Suppressor macrophage treated with lipopolysaccharide for 4 hours (primary cell): Measurements from ENCODE around the gene YJEFN3.

Experiments
- DNase-seq: peaks from one replicate; pipeline ENCODE4 v3.0.0-alpha.2; 2020

YJEFN3 gene

DNA sequence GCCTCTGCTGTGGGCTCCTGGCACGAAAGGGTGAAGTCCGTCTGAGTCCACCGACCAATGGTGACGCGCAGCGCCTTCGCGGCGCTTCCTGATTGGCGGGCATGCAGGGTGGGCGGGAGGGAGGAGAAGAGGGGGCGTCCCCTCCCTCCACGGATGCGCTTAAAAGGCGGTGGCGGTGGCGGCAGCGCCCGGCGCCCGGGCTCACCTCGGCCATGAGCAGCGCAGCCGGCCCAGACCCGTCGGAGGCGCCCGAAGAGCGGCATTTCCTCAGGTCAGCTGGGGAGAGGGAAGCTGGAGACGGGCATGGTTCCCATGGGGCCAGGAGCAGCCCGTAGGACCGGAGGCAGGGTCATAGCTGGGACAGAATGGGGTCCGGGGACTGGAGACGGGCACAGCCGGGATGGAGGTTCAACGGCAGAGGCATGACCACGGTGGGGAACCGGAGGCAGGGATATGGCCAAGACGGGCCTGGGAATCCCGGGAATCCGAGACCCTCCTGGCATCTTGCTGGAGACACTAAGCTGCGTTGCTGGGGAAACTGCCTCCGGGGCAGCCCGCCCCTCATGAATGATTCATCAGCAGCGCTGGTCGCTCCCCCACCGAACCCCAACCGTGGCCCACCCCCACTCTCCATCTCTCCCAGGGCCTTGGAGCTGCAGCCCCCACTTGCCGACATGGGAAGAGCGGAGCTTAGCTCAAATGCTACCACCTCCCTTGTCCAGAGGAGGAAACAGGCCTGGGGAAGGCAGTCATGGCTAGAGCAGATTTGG lies at the start of gene YJEFN3:
TSS of gene YJEFN3 (plus strand) at position 191 of the 770 bp plus-strand sequence. CDS start at position 213, 22 bp downstream.
- no peak for DNase-seq

DNA sequence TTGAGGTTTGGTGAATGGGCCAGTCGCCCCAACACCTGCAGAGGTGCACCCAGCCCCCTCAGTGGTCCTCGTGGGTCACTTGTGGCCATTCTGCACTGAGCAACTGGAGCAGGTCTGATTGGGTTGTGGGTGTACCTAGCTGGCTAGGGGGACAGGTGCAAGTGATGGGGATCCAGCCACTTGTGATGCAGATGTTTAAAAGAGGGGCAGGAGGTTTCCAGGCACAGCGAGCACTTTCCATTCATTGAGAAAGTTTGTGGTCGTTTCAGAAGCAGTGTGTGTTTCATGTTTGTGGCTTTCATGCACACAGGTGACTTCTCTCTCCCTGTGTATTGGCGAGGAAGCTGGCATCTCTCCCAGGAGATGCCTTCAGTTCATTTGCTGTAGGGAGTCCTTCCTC lies 48.0 kb upstream of the YJEFN3 start:
- DNase-seq, result no peak

DNA sequence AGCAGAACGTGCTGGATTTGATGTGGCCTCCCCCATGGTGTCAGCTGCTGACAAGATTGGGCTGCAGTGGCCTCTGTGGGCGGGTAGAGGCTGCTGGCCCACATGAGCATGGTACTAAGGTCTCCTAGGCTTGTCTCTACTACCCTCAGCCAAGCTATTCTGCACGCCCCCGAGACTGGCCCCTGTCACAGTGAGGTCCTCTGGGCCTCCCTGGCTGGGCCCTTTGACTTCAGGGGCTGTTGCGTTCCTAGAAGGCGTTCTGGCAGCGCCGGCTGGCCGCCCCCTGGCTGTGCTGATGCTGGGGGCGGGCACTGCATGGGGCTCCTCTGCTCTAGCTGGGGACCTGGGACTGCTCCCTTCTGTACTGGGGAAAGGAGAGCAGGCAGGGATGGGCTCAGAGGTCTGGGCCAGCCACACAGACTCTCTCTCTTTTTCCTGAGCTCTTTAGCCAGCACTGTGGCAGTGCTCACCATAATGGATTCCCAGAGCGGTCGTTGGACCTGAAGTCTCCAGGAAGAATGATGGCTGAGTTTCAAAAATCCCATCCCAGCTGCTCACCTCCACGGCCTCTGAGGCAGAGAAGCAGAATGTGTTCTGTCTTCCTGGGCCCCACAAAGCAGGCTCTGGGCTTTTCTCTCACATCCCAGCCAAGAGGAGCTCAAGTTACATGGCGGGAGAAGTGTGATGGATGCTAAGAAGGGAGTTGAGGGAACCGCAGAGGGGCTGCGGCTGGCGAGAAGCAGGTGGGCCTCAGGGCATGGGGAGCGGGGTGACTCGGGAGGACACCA lies 45.7 kb upstream of the YJEFN3 start:
- no peak for DNase-seq

GRCh38 chr19:19485161-19485997 lies 43.3 kb upstream of the YJEFN3 start:
- DNase-seq, result no peak

- no peak for DNase-seq
Observed at GRCh38 chr19:19485998-19486290, 42.8 kb upstream of the YJEFN3 start.

GRCh38 chr19:19486343-19487076 lies 42.2 kb upstream of the YJEFN3 start:
- no peak for DNase-seq

DNA sequence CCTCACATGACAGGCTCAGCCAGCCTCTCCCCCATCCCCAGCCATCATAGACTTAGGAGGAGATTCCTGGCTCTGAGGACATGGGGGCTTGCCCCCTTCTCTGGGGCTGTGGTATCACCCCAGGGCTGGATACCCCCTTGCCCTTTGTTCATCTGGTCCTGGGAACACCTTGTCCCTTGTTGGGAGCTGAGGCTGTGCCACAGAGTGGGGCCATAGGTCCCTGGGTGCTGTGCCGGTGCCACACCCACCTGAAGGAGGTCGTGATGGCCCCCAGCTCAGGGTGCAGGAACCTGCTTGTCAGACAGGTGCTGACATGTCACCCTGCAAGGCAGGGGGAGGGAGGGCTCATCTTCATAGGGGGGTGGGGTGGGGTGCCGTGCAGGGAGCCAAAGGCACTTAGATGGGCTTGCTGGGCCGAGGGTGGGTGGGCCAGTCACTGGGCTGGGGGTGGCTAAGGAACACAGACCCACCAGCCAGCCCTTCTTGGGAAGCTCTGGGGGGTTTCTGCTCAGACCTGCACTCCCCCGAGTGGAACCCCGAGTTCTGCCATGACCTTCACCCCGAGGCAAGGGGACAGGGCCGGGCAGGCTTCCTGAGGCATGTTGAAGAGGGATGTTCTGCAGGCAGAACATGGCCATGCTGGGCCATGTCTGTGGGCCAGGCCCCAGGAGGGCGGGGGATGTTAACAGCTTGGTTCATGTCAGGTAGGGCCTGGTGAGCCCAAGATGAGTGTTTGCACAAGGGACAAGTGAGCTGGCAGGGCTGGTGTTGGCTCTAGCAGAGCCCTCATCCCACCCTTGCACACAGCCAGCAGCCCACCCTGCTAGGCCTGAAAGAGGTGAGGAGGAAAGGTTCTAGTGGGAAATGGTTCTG lies 41.4 kb upstream of the YJEFN3 start:
- DNase-seq, result no peak

GRCh38 chr19:19487950-19488874 lies 40.5 kb upstream of the YJEFN3 start:
- no peak for DNase-seq

- peak; percentile 69 for DNase-seq
Observed at GRCh38 chr19:19488875-19489690, 39.6 kb upstream of the YJEFN3 start.

DNA sequence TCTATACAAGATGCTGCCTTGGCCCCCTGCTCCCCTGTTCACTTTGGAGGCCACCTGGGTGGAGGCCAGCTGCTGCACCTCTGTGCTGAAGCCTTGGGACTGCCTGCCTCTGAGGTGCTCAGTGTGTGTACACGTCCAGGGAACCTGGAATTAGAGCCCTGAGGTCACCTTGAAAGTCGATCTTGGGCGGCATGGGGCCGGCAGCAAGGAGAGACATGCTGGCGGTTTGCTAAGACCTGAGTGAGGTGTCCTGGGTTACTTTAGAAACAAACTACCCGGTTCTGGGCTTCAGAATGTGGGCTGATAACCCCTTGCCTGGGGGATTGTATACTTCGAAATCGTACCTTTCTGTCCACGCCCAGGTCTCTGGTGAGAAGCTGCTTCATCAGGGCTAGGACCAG lies 38.9 kb upstream of the YJEFN3 start:
- no peak for DNase-seq

DNA sequence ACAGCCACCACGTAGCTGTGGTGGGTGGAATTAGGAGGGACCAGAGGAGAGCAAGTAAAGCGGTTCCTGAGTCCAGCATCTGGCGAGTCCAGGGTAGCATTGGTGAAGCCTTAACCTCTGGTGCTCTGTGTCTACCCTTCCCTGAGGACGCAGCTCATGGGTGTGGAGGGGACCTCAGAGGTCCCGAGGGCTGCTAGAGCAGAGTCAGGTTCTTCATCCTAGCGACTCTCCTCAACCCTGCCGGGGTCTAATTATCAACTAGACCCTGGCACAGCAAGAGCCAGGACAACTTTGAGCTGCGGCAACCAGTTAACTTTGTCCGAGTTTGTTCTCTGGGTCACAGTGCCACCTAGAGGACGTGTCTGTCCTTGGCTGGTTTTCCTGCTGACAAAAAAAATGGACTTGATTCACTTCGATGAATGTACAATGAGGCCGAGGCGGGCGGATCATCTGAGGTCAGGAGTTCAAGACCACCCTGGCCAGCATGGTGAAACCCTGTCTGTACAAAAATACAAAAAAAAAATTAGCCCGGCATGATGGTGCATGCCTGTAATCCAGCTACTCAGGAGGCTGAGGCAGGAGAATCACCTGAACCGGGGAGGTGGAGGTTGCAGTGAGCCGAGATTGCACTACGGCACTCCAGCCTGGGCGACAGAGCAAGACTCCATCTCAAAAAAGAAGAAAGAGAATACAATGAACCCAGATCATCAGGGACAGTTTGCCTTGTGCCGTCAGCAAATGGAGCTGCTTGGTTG lies 38.3 kb upstream of the YJEFN3 start:
- DNase-seq, result peak; percentile 85

DNA sequence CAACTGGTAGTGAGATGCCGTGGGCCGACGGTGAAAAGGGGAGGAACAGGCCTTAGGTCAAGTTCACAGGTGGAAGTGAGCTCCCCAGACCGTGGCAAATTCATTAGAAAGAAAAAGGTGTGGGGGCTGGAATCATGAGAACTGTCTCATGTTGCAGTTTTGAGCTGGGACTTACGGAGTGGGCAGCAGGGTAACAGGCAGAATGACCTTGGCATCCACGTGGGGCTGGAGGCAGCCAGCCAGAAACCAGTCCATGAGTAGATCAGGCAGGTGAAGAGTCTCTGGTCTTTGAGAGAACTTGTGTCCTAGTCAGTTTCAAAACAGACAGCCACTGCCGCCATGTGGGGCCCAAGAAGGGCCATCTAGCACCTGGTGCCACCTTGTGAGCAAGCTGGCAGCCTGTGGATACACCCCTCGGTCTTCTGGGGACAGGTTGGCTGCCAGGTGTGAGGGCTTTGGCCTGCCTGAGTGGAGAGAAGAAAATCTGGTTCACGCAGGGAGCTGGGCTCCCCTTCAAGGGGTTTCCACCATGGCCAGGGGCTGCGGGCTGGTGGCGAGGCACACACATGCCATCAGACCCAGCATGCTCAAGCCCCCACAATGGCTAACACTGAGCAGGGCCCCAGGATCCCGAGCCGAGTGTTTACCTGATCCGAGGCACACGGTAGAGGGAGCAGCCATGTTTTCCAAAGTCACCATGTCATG lies 37.2 kb upstream of the YJEFN3 start:
- DNase-seq, result no peak

- no peak for DNase-seq
Observed at GRCh38 chr19:19492026-19492610, 36.6 kb upstream of the YJEFN3 start.

DNA sequence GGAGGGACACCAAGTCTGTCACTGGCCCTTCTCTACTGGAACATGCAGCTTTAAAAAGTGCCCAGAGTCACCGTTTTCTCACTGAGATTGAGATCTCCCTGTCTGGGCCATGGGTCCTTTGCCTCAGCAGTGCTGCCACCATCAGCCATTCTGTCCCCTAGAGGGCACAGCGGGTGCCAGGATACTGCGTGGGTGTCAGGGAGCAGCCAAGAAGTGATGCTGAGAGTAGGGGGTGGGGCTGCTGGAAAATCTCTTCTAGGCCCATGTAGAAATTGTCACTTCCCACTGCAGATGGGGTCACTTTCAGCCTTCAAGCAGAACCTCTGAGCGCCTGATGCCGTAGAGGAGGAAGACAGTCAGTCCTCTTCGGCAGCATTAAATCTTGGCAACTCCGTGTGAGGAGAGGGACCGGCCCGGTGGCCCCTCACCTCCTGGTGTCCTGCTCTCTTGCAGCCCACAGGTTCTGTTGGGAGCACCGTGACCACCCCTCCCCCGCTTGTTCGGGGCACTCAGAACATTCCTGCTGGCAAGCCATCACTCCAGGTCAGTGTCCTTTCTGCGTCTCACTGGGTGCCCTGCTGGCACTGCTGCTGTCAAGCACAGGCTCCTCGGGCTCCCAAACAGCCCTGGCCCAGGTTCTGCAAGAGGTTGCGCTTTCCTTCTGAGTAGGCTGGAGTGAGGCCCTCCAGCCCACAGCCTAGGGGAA lies 34.7 kb upstream of the YJEFN3 start:
- DNase-seq, result peak; percentile 12

DNA sequence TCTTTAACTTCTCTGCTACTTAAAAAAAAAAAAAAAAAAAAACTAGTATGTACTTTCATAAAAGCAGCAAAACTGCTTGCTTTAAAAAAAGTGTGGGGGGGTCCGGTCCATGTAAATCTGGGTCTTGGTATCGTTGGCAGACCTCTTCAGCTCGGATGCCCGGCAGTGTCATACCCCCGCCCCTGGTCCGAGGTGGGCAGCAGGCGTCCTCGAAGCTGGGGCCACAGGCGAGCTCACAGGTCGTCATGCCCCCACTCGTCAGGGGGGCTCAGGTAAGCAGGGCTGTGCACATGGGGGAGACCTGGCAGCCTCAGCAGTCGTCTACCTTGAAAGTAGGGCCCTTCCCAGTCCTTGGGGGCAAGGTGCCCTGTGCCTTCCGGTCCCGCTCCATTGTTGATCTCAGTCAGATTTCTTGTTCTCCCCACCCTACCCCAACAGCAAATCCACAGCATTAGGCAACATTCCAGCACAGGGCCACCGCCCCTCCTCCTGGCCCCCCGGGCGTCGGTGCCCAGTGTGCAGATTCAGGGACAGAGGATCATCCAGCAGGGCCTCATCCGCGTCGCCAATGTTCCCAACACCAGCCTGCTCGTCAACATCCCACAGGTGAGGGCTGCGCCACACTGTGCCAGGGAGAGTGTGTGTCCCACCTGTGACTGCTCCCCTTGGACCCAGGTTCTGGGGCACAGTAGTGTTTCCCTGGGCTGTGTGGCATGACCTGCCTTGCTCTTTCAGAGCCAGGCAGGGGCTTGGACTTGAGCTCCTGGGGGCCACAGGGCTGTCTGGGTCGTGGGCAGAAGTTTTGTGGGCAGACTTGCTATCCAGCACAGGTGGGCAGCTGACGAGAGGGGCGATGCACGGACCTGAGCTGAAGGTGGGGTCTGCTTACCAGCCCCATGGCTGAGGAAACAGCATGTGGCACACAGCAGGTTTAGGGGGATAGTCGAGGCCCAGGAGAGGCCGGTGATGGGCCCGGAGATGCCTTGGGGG lies 32.8 kb upstream of the YJEFN3 start:
- DNase-seq, result no peak
